ENCODE data around the gene CDV3.

GRCh38 chr3:133542871-133543270 is 30.6 kb upstream of the CDV3 start:
- TF ChIP-seq, protein P1, sequence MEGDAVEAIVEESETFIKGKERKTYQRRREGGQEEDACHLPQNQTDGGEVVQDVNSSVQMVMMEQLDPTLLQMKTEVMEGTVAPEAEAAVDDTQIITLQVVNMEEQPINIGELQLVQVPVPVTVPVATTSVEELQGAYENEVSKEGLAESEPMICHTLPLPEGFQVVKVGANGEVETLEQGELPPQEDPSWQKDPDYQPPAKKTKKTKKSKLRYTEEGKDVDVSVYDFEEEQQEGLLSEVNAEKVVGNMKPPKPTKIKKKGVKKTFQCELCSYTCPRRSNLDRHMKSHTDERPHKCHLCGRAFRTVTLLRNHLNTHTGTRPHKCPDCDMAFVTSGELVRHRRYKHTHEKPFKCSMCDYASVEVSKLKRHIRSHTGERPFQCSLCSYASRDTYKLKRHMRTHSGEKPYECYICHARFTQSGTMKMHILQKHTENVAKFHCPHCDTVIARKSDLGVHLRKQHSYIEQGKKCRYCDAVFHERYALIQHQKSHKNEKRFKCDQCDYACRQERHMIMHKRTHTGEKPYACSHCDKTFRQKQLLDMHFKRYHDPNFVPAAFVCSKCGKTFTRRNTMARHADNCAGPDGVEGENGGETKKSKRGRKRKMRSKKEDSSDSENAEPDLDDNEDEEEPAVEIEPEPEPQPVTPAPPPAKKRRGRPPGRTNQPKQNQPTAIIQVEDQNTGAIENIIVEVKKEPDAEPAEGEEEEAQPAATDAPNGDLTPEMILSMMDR (conservative IDR thresholded peaks at IDR 0.05; ENCODE audit: low read length): no peak
- TF ChIP-seq EZH2phosphoT487 (IDR thresholded peaks at IDR 0.05; ENCODE audit: borderline replicate concordance, low read depth, low read length): no peak
